Measurements from ENCODE around the gene DLGAP1.

The DLGAP1 gene

GRCh38 chr18:3510024-3510423, 945.1 kb downstream of the DLGAP1 start:
- DNase-seq: no peak

GRCh38 chr18:3508576-3509549, 946.2 kb downstream of the DLGAP1 start:
- DNase-seq: no peak

GRCh38 chr18:3504637-3505036, 950.5 kb downstream of the DLGAP1 start:
- DNase-seq: no peak

GRCh38 chr18:3502650-3503049, 952.5 kb downstream of the DLGAP1 start:
- no peak for DNase-seq

- DNase-seq: no peak
Observed at GRCh38 chr18:3500016-3500415, 955.1 kb downstream of the DLGAP1 start.

- DNase-seq: no peak
Observed at GRCh38 chr18:3499501-3499900, 955.6 kb downstream of the DLGAP1 start.

- DNase-seq: no peak
Observed at GRCh38 chr18:3498698-3499471, 956.2 kb downstream of the DLGAP1 start.

- DNase-seq: no peak
Observed at GRCh38 chr18:3495691-3496430, 959.2 kb downstream of the DLGAP1 start.

GRCh38 chr18:3494569-3494968, 960.5 kb downstream of the DLGAP1 start:
- no peak for DNase-seq

GRCh38 chr18:3494245-3494526, 960.9 kb downstream of the DLGAP1 start:
- no peak for DNase-seq

GRCh38 chr18:3493501-3494244, 961.4 kb downstream of the DLGAP1 start:
- no peak for DNase-seq

GRCh38 chr18:3492721-3493120, 962.4 kb downstream of the DLGAP1 start:
- DNase-seq: no peak

- no peak for DNase-seq
Observed at GRCh38 chr18:3491981-3492555, 963.0 kb downstream of the DLGAP1 start.

- no peak for DNase-seq
Observed at GRCh38 chr18:3489462-3489861, 965.6 kb downstream of the DLGAP1 start.

GRCh38 chr18:3486512-3486911, 968.6 kb downstream of the DLGAP1 start:
- DNase-seq: no peak

GRCh38 chr18:3485153-3486149, 969.7 kb downstream of the DLGAP1 start:
- DNase-seq: no peak

GRCh38 chr18:3482258-3482657, 972.8 kb downstream of the DLGAP1 start:
- DNase-seq: no peak

GRCh38 chr18:3481696-3482210, 973.4 kb downstream of the DLGAP1 start:
- peak; percentile 6 for DNase-seq

GRCh38 chr18:3480827-3481573, 974.1 kb downstream of the DLGAP1 start:
- DNase-seq: no peak

GRCh38 chr18:3479978-3480509, 975.1 kb downstream of the DLGAP1 start:
- DNase-seq: no peak
